H9 (cell line): ENCODE data around the gene SSX2B. TPM values are rescaled to one million over a fixed set of nuclear protein-coding genes. Genes with fewer than 3 reads are reported as not detected.

ENCODE experiments used
- total RNA-seq: library from RNA; stranded (reverse); gene quantifications from 2 replicates; pipeline ENCODE4 v1.2.1, GENCODE V29; 2021

The SSX2B gene
- total RNA-seq, 1 experiment from 2014 or later, result not detected

Other genes starting within 250 kb of the SSX2B start
- gene XAGE1B, start 234.2 kb upstream of the SSX2B start, total RNA-seq, result not detected in 2 replicates
- gene SSX7, start 96.4 kb upstream of the SSX2B start, total RNA-seq, result not detected in 2 replicates
- gene SSX2, start 44.1 kb upstream of the SSX2B start, total RNA-seq, result not detected in 2 replicates
- gene SPANXN5, start 46.2 kb downstream of the SSX2B start, total RNA-seq, result not detected in 2 replicates
- not detected in 2 replicates for gene XAGE5, start 60.0 kb downstream of the SSX2B start, total RNA-seq
- gene XAGE3, start 116.8 kb downstream of the SSX2B start, total RNA-seq, result not detected in 2 replicates
- 11.2 and 13.7 TPM in 2 replicates for gene FAM156B, start 146.1 kb downstream of the SSX2B start, total RNA-seq
- gene FAM156A, start 207.3 kb downstream of the SSX2B start, total RNA-seq, result 14.7 and 15.7 TPM in 2 replicates